GM12878 (cell line): Measurements from ENCODE around the gene ERCC4.

Experiments used
- BCL11A ChIP-seq: IDR thresholded peaks from 2 replicates; pipeline ENCODE4 v1.6.1; 2011; ENCODE audit warnings: low read depth, low read length
- CEBPB ChIP-seq, 2 experiments: fragments of 150-350 bp in 1 of 2; IDR thresholded peaks; 2 replicates each; pipeline ENCODE4 v1.6.1; 2012 to 2014; ENCODE audit warnings: low read depth in 2 of 2, low read length in 2 of 2, borderline replicate concordance in 1 of 2, inconsistent platforms in 1 of 2
- EED ChIP-seq: sonication (generic); IDR thresholded peaks from 2 replicates; pipeline ENCODE4 v1.6.1; 2016; ENCODE audit warnings: antibody characterized with exemption, low read depth
- EP300 ChIP-seq, 2 experiments: fragments of 150-350 bp in 1 of 2; IDR thresholded peaks; 2 replicates each; pipeline ENCODE4 v1.6.1; 2011 to 2012; ENCODE audit warnings: low read depth in 2 of 2, low read length in 2 of 2, borderline replicate concordance in 1 of 2, improper control_type of control experiment in 1 of 2, inconsistent platforms in 1 of 2; ENCODE audit not compliant: control insufficient read depth in 1 of 2
- FOXK2 ChIP-seq: fragments of 450-650 bp; IDR thresholded peaks from 2 replicates; pipeline ENCODE4 v1.6.1; 2017; ENCODE audit warnings: mild to moderate bottlenecking, moderate library complexity
- JUND ChIP-seq: IDR thresholded peaks from 2 replicates; pipeline ENCODE4 v1.6.1; 2012; ENCODE audit warnings: low read depth, mild to moderate bottlenecking, low read length, improper control_type of control experiment, moderate library complexity
- TCF7 ChIP-seq: IDR thresholded peaks from 2 replicates; pipeline ENCODE4 v1.6.1; 2014; ENCODE audit warnings: antibody characterized with exemption, borderline replicate concordance
- TF ChIP-seq, protein P1 (sequence below), 3 experiments: IDR thresholded peaks in 2 of 3; conservative IDR thresholded peaks in 1 of 3; 2 replicates each; pipeline ENCODE4 v1.5.1; 2011; ENCODE audit warnings: low read depth in 3 of 3, low read length in 3 of 3, mild to moderate bottlenecking in 3 of 3, control low read depth in 2 of 3, moderate library complexity in 2 of 3, inconsistent platforms in 1 of 3, mixed read lengths in 1 of 3; ENCODE audit not compliant: control insufficient read depth in 2 of 3, insufficient read depth in 1 of 3; ENCODE audit errors: extremely low read depth in 1 of 3
- TF ChIP-seq, protein P2 (sequence below): IDR thresholded peaks from 2 replicates; pipeline ENCODE4 v1.6.1; 2012; ENCODE audit warnings: low read depth, low read length, improper control_type of control experiment

DNA sequence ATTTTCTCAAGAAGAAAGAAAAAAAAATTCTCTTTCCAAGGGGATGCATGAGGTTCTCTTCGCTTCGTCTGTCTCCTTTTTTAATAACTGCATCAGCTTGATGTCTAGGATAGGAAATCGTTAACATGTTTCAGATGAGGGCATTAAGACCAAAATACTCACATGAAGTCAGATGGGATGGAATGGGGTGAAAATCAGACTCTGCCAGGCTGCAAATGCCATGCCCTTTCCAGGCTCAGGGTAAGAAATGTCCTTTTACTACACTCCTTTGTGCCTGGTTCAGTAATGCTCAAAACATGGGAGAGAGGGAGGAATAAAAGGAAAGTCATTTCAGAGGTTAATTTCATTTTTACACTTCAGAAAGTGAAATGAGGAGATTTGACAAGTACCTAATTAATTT is 21.7 kb upstream of the ERCC4 start:
- TF ChIP-seq CEBPB (IDR thresholded peaks at IDR 0.05; ENCODE audit: borderline replicate concordance in 1 of 2, low read depth in 2 of 2, low read length in 2 of 2): no peak
- TF ChIP-seq, protein P1, sequence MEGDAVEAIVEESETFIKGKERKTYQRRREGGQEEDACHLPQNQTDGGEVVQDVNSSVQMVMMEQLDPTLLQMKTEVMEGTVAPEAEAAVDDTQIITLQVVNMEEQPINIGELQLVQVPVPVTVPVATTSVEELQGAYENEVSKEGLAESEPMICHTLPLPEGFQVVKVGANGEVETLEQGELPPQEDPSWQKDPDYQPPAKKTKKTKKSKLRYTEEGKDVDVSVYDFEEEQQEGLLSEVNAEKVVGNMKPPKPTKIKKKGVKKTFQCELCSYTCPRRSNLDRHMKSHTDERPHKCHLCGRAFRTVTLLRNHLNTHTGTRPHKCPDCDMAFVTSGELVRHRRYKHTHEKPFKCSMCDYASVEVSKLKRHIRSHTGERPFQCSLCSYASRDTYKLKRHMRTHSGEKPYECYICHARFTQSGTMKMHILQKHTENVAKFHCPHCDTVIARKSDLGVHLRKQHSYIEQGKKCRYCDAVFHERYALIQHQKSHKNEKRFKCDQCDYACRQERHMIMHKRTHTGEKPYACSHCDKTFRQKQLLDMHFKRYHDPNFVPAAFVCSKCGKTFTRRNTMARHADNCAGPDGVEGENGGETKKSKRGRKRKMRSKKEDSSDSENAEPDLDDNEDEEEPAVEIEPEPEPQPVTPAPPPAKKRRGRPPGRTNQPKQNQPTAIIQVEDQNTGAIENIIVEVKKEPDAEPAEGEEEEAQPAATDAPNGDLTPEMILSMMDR (IDR thresholded peaks at IDR 0.05 in 2 of 3, conservative IDR thresholded peaks at IDR 0.05 in 1 of 3; ENCODE audit: control insufficient read depth in 2 of 3, extremely low read depth in 1 of 3, insufficient read depth in 1 of 3, low read depth in 3 of 3, low read length in 3 of 3): no peak
- no peak for TF ChIP-seq TCF7
- no peak for TF ChIP-seq BCL11A
- no peak for TF ChIP-seq JUND
- no peak for TF ChIP-seq FOXK2
- TF ChIP-seq, protein P2, sequence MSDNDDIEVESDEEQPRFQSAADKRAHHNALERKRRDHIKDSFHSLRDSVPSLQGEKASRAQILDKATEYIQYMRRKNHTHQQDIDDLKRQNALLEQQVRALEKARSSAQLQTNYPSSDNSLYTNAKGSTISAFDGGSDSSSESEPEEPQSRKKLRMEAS: no peak
- no peak for TF ChIP-seq EP300 (IDR thresholded peaks at IDR 0.05; ENCODE audit: borderline replicate concordance in 1 of 2, control insufficient read depth in 1 of 2, low read depth in 2 of 2, low read length in 2 of 2)
- no peak for TF ChIP-seq EED
